Measurements from ENCODE around the gene ARID5A. TPM values are rescaled to one million over a fixed set of nuclear protein-coding genes. Genes with fewer than 3 reads are reported as not detected.

Gene ARID5A
- total and polyA plus RNA-seq, 2 donors (not counting 1 experiment from before 2014, with no cell fraction given) = 35.5 to 93.0 TPM

- no peaks in the 10 kb centered on the region for H3K36me3 ChIP-seq (replicated peaks in 1 of 2; ENCODE audit: control extremely low read depth in 1 of 2, control insufficient read depth in 1 of 2, extremely low read depth in 1 of 2, insufficient read depth in 2 of 2, low read length in 1 of 2)
- ATAC-seq (ENCODE audit: low read depth) (peak; percentile 22), DNase-seq (peak; percentile 53)
- Mint-ChIP-seq H3K4me1 (peaks cover 51% of the 10 kb centered on the region), H3K27me3 (no peaks in the 10 kb centered on the region), H3K27ac (peak overlapping the region; percentile 78), H3K9me3 (ENCODE audit: insufficient read depth) (no peaks in the 10 kb centered on the region), H3K4me3 (peak overlapping the region; percentile 87)
- H3K27me3 ChIP-seq (replicated peaks in 1 of 4; ENCODE audit: control extremely low read depth in 1 of 4, control insufficient read depth in 3 of 4, insufficient read depth in 4 of 4, low read length in 3 of 4) = peaks cover 0 to 12% (median 0%) of the 10 kb centered on the region in 4 experiments
- intact Hi-C loops (cut with micrococcal nuclease) = no loop called here
- H3K9me3 ChIP-seq (ENCODE audit: control extremely low read depth in 1 of 3, control insufficient read depth in 2 of 3, insufficient read depth in 1 of 3, low read length in 2 of 3) = no peaks in the 10 kb centered on the region
- TF ChIP-seq EZH2 (IDR thresholded peaks at IDR 0.05; ENCODE audit: borderline replicate concordance, insufficient read depth, low read depth, low read length, poor library complexity, severe bottlenecking) (no peak), CTCF (IDR thresholded peaks at IDR 0.05) (no peak)
- peak overlapping the region; percentile 31 to 75 (median 63) for H3K4me3 ChIP-seq (ENCODE audit: control extremely low read depth in 1 of 5, extremely low read depth in 1 of 5, insufficient read depth in 1 of 5, low read depth in 2 of 5, low read length in 4 of 5)
- H3K4me1 ChIP-seq (ENCODE audit: control insufficient read depth in 2 of 2, insufficient read depth in 2 of 2, low read length in 2 of 2) = peaks cover 21 to 52% of the 10 kb centered on the region in 2 donors
- peak overlapping the region; percentile 57 for H2AFZ ChIP-seq (ENCODE audit: insufficient read depth, low read depth, low read length, poor library complexity, severe bottlenecking)
- H3K79me2 ChIP-seq (ENCODE audit: control insufficient read depth, insufficient read depth, low read length) = no peaks in the 10 kb centered on the region
- WGBS (ENCODE audit: insufficient coverage) = 13% methylated on average over 11 of the region's 14 CpGs
- no peak overlapping the region for H3K27ac ChIP-seq (ENCODE audit: low read length in 2 of 2)
- CTCF ChIA-PET = interaction anchor here (0.5 to 9.1 kb wide), 12 partner anchors 11 to 1150 kb away, joined by 3 to 84 read pairs (median 4); no protein-coding TSS in a partner anchor
- no peaks in the 10 kb centered on the region for H4K20me1 ChIP-seq (ENCODE audit: control insufficient read depth, insufficient read depth, low read length, poor library complexity, severe bottlenecking)
- peak overlapping the region; percentile 81 for H3K4me2 ChIP-seq (replicated peaks; ENCODE audit: low read depth, low read length, poor library complexity, severe bottlenecking)
- POLR2A ChIA-PET = interaction anchor here (0.6 to 2.8 kb wide), 4 partner anchors 10 to 224 kb away, joined by 3 to 27 read pairs (median 3); partner anchors contain the start of gene ARID5A
- H3K9ac ChIP-seq (ENCODE audit: low read length) = peak overlapping the region; percentile 75
Measured at GRCh38 chr2:96528006-96528699, 8.4 kb upstream of the ARID5A start.

Measured in B cell (primary cell).